ENCODE measurements around the gene ID1. TPM values are rescaled to one million over a fixed set of nuclear protein-coding genes. Genes with fewer than 3 reads are reported as not detected.

Gene ID1
- total and polyA plus RNA-seq, 2 of the 13 experiments (the other 11 are each of a cell fraction or from before 2014, with no cell fraction given): 320 to 419 TPM

- TF ChIP-seq SMARCE1 (IDR thresholded peaks at IDR 0.05; ENCODE audit: borderline replicate concordance) (no peak), ZNF546 (CRISPR knock-in tag; conservative IDR thresholded peaks at IDR 0.05) (peak; percentile 96), DDIT3 (CRISPR knock-in tag; IDR thresholded peaks at IDR 0.05) (peak; percentile 80; the same call in 1 of the 2 replicates), ZEB1 (IDR thresholded peaks at IDR 0.05; ENCODE audit: insufficient replicate concordance, low read depth) (no peak), RBFOX2 (IDR thresholded peaks at IDR 0.05; ENCODE audit: low read depth, low read length) (peak; percentile 100), ZBTB8A (CRISPR knock-in tag; IDR thresholded peaks at IDR 0.05; ENCODE audit: borderline replicate concordance, low read depth) (peak; percentile 94; the same call in 1 of the 2 replicates), FOXA1 (IDR thresholded peaks at IDR 0.05) (no peak), FOXA1 (CRISPR knock-in tag; IDR thresholded peaks at IDR 0.05) (peak; percentile 60), RERE (CRISPR knock-in tag; IDR thresholded peaks at IDR 0.05; ENCODE audit: low read depth) (peak; percentile 72; the same call in 1 of the 2 replicates), ZBTB49 (CRISPR knock-in tag; IDR thresholded peaks at IDR 0.05; ENCODE audit: borderline replicate concordance) (0 out of 2 replicates have a peak, but pooled peaks have one; percentile 6), ZBTB25 (CRISPR knock-in tag; IDR thresholded peaks at IDR 0.05) (peak; percentile 97), ARNT2 (CRISPR knock-in tag; IDR thresholded peaks at IDR 0.05; ENCODE audit: low read depth) (peak; percentile 98), DNMT3B (CRISPR knock-in tag; conservative IDR thresholded peaks at IDR 0.05) (peak; percentile 98), PRMT3 (CRISPR knock-in tag; IDR thresholded peaks at IDR 0.05; ENCODE audit: borderline replicate concordance, low read depth) (peak; percentile 97), ZNF672 (CRISPR knock-in tag; IDR thresholded peaks at IDR 0.05) (peak; percentile 84; the same call in 1 of the 2 replicates), ZNF335 (CRISPR knock-in tag; IDR thresholded peaks at IDR 0.05) (peak; percentile 94), ZNF589 (CRISPR knock-in tag; conservative IDR thresholded peaks at IDR 0.05) (peak; percentile 99), CREM (IDR thresholded peaks at IDR 0.05) (peak; percentile 53; the same call in 1 of the 2 replicates), CREM (CRISPR knock-in tag; IDR thresholded peaks at IDR 0.05) (0 out of 2 replicates have a peak, but pooled peaks have one; percentile 7), MIER2 (CRISPR knock-in tag; IDR thresholded peaks at IDR 0.05) (peak; percentile 69; the same call in 1 of the 2 replicates), SMARCC2 (IDR thresholded peaks at IDR 0.05) (no peak)
Observed at GRCh38 chr20:31605031-31605901, at the start of gene ID1 (continued).

Data from HepG2 (cell line).